A673 (cell line): ENCODE data around the gene SPAG6. TPM values are rescaled to one million over a fixed set of nuclear protein-coding genes. Genes with fewer than 3 reads are reported as not detected.

Experiments
- BruUV-seq: library from RNA; stranded (reverse); fragments of 400-500 nt; replicated peaks from 2 replicates; lab custom pipeline; 2021; lab: Mats Ljungman, UMichigan
- CTCF ChIA-PET: fragments of 300-600 bp; sonication (Branson Sonifier 250); formaldehyde crosslinking; loops from one replicate; lab custom pipeline; 2022; ENCODE audit warnings: antibody characterized with exemption; lab: Charles Lee
- POLR2A ChIA-PET: fragments of 300-600 bp; sonication (Branson Sonifier 250); formaldehyde crosslinking; loops from one replicate; lab custom pipeline; 2022; ENCODE audit warnings: antibody characterized with exemption; ENCODE audit not compliant: low non-redundant PET; lab: Charles Lee
- DNase-seq: peaks from one replicate; pipeline ENCODE4 v3.0.0-alpha.2; 2015; ENCODE audit warnings: low spot score
- H3K27ac ChIP-seq: fragments of 200-600 bp; sonication (generic); 2 replicates; pipeline ENCODE4 v1.5.1; 2016; ENCODE audit warnings: mixed run types, low read depth, mild to moderate bottlenecking, mixed read lengths, antibody characterized with exemption, low read length; ENCODE audit not compliant: poor library complexity, severe bottlenecking
- H3K27me3 ChIP-seq: fragments of 200-600 bp; sonication (generic); replicated peaks from 2 replicates; pipeline ENCODE4 v1.6.1; 2017; ENCODE audit warnings: mixed run types, low read depth, mild to moderate bottlenecking, mixed read lengths, antibody characterized with exemption, low read length; ENCODE audit not compliant: insufficient read depth, poor library complexity
- H3K36me3 ChIP-seq: fragments of 200-600 bp; sonication (generic); 2 replicates; pipeline ENCODE4 v1.6.1; 2016; ENCODE audit warnings: mixed run types, mild to moderate bottlenecking, mixed read lengths, antibody characterized with exemption, low read length; ENCODE audit not compliant: insufficient read depth, poor library complexity, severe bottlenecking
- H3K4me1 ChIP-seq: fragments of 200-600 bp; sonication (generic); 2 replicates; pipeline ENCODE4 v1.6.1; 2017; ENCODE audit warnings: mixed run types, mild to moderate bottlenecking, mixed read lengths, antibody characterized with exemption, low read length; ENCODE audit not compliant: insufficient read depth, poor library complexity, severe bottlenecking
- H3K4me3 ChIP-seq: fragments of 200-600 bp; sonication (generic); 2 replicates; pipeline ENCODE4 v1.5.1; 2016; ENCODE audit warnings: low read depth, mixed run types, mild to moderate bottlenecking, mixed read lengths, low read length; ENCODE audit not compliant: poor library complexity, severe bottlenecking
- H3K9me3 ChIP-seq: fragments of 200-600 bp; sonication (generic); 2 replicates; pipeline ENCODE4 v1.6.1; 2016; ENCODE audit warnings: mixed run types, low read depth, mild to moderate bottlenecking, mixed read lengths, antibody characterized with exemption, low read length; ENCODE audit not compliant: poor library complexity, severe bottlenecking
- CTCF ChIP-seq: fragments of 300-800, 200-600 bp; sonication (generic); conservative IDR thresholded peaks from 2 replicates; pipeline ENCODE4 v1.5.1; 2017; ENCODE audit warnings: low read depth, mild to moderate bottlenecking, antibody characterized with exemption, low read length, moderate library complexity, mixed read lengths
- EZH2 ChIP-seq: fragments of 200-600 bp; sonication (generic); IDR thresholded peaks from 2 replicates; pipeline ENCODE4 v1.6.1; 2017; ENCODE audit warnings: borderline replicate concordance, low read depth, mild to moderate bottlenecking, mixed read lengths, antibody characterized with exemption, low read length; ENCODE audit not compliant: poor library complexity, severe bottlenecking
- intact Hi-C: fragments of 100-400 bp; cut with micrococcal nuclease; formaldehyde crosslinking; loops from one replicate; pipeline ENCODE4 v1.10.0; 2022; ENCODE audit not compliant: unreplicated experiment
- total RNA-seq: library from RNA; stranded (reverse); gene quantifications from 2 replicates; pipeline ENCODE4 v1.2.3, GENCODE V29; 2021

Gene SPAG6
- total RNA-seq, 1 experiment from 2014 or later: 0.39 TPM

GRCh38 chr10:22410846-22411245 is 65.5 kb downstream of the SPAG6 start:
- H3K36me3 ChIP-seq: no peaks in the 10 kb centered on the region
- no TSS peak for BruUV-seq
- no peaks in the 10 kb centered on the region for H3K4me1 ChIP-seq
- no peak for DNase-seq
- intact Hi-C loops: no loop called here
- ChIA-PET CTCF (no interaction called here), POLR2A (interaction anchor here (0.7 kb wide), 1 partner anchor 72 kb away, joined by 3 read pairs; no protein-coding TSS in a partner anchor)
- no peaks in the 10 kb centered on the region for H3K9me3 ChIP-seq
- TF ChIP-seq EZH2 (no peak), CTCF (no peak)
- no peaks in the 10 kb centered on the region for H3K27me3 ChIP-seq
- H3K4me3 ChIP-seq: no peak overlapping the region
- H3K27ac ChIP-seq: no peak overlapping the region

- no peaks in the 10 kb centered on the region for H3K4me1 ChIP-seq
- CTCF ChIA-PET: interaction anchor here (0.5 kb wide), 1 partner anchor 878 kb away, joined by 4 read pairs; no protein-coding TSS in a partner anchor
- no peak for DNase-seq
- POLR2A ChIA-PET: no interaction called here
- no peak overlapping the region for H3K4me3 ChIP-seq
- no peaks in the 10 kb centered on the region for H3K36me3 ChIP-seq
- no peak overlapping the region for H3K27ac ChIP-seq
- no TSS peak for BruUV-seq
- no peaks in the 10 kb centered on the region for H3K27me3 ChIP-seq
- no peaks in the 10 kb centered on the region for H3K9me3 ChIP-seq
- TF ChIP-seq EZH2: no peak
- no peak for TF ChIP-seq CTCF
- intact Hi-C loops: no loop called here
Measured at GRCh38 chr10:22414146-22414545, 68.8 kb downstream of the SPAG6 start.

- POLR2A ChIA-PET: no interaction called here
- CTCF ChIA-PET: no interaction called here
- no peak overlapping the region for H3K27ac ChIP-seq
- no peak for TF ChIP-seq CTCF
- intact Hi-C loops: no loop called here
- H3K4me3 ChIP-seq: no peak overlapping the region
- no peaks in the 10 kb centered on the region for H3K4me1 ChIP-seq
- BruUV-seq: no TSS peak
- no peak for DNase-seq
- H3K36me3 ChIP-seq: no peaks in the 10 kb centered on the region
- no peaks in the 10 kb centered on the region for H3K27me3 ChIP-seq
- no peaks in the 10 kb centered on the region for H3K9me3 ChIP-seq
Measured at GRCh38 chr10:22415072-22415471, 69.8 kb downstream of the SPAG6 start.
